ENCODE data around the gene BTF3.

DNA sequence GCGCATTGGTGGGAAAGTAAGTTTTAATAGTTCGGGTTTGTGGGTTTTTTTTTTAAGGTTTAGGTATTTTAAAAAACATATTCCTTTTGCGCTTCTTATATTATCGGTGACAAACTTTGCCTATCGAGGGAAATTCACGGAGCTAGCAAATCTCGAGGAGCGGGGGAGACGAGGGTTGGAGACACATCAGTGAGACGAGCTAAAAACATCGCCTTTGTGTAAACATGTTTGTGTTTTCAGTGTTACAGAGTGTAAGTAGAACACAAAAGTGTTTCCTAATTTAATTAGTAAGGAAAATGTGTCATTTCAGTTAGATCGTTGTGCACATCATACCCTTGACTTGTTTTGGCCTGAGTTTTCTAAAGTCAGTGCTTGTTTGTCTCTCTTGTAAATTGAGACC lies 945 bp downstream of the BTF3 start:
- TF ChIP-seq CTCF (IDR thresholded peaks at IDR 0.05): no peak
- no peak for TF ChIP-seq EP300 (IDR thresholded peaks at IDR 0.05)
